ENCODE measurements around the gene DGKZ. TPM values are rescaled to one million over a fixed set of nuclear protein-coding genes. Genes with fewer than 3 reads are reported as not detected.

DGKZ gene
- total and polyA plus RNA-seq, 2 experiments from 2014 or later: 45.1 to 170 TPM

GRCh38 chr11:46364056-46364455 is 16.8 kb downstream of the DGKZ start:
- Histone ChIP-seq H3K4me1 (ENCODE audit: insufficient read depth) (peaks cover 18% of the 10 kb centered on the region), H3F3A (replicated peaks; ENCODE audit: low read depth) (0 out of 2 replicates have a peak, but pooled peaks cover 14% of the 10 kb centered on the region), H3K79me2 (replicated peaks; ENCODE audit: insufficient read depth) (peaks cover 36% of the 10 kb centered on the region), H3K4me2 (no peak overlapping the region), H3K27ac (ENCODE audit: low read depth) (no peak overlapping the region), H3K9me2 (ENCODE audit: insufficient read depth) (no peaks in the 10 kb centered on the region), H4K20me1 (replicated peaks; ENCODE audit: insufficient read depth) (peaks cover 18% of the 10 kb centered on the region), H3K36me3 (ENCODE audit: insufficient read depth) (no peaks in the 10 kb centered on the region), H3K4me3 (no peak overlapping the region), H2AFZ (no peak overlapping the region), H3K27me3 (ENCODE audit: insufficient read depth) (no peaks in the 10 kb centered on the region)
- Mint-ChIP-seq H3K27ac (no peak overlapping the region), H3K27me3 (ENCODE audit: insufficient read depth, low read depth, poor library complexity) (peaks cover 9% of the 10 kb centered on the region), H3K36me3 (ENCODE audit: low read depth) (peaks cover 14% of the 10 kb centered on the region), H3K4me1 (peaks cover 44% of the 10 kb centered on the region), H3K4me3 (no peak overlapping the region), H3K9me3 (no peaks in the 10 kb centered on the region)
- no peak for TF ChIP-seq REST (IDR thresholded peaks at IDR 0.05; ENCODE audit: unreplicated experiment)
- TF ChIP-seq POLR2AphosphoS5 (IDR thresholded peaks at IDR 0.05; ENCODE audit: low read depth): no peak
- no peak for TF ChIP-seq ZNF331 (CRISPR knock-in tag; IDR thresholded peaks at IDR 0.05; ENCODE audit: low read depth)
- TF ChIP-seq EZH2 (IDR thresholded peaks at IDR 0.05; ENCODE audit: low read depth, unreplicated experiment): no peak
- no peak for TF ChIP-seq ZNF462 (CRISPR knock-in tag; IDR thresholded peaks at IDR 0.05)
- no peak for TF ChIP-seq JUNB (IDR thresholded peaks at IDR 0.05; ENCODE audit: unreplicated experiment)
- TF ChIP-seq STAT1 (IDR thresholded peaks at IDR 0.05; ENCODE audit: unreplicated experiment): no peak
- DNase-seq (ENCODE audit: low spot score) (no peak), ATAC-seq (no peak)

All from GM23338 (cell line).